SH-SY5Y (cell line): Measurements from ENCODE around the gene LRBA.

ENCODE experiments used
- GATA2 ChIP-seq: IDR thresholded peaks from 2 replicates; pipeline ENCODE4 v1.6.1; 2011; ENCODE audit warnings: mild to moderate bottlenecking, low read depth, low read length
- GATA3 ChIP-seq: IDR thresholded peaks from 2 replicates; pipeline ENCODE4 v1.6.1; 2011; ENCODE audit warnings: low read depth, mild to moderate bottlenecking, low read length, moderate library complexity

DNA sequence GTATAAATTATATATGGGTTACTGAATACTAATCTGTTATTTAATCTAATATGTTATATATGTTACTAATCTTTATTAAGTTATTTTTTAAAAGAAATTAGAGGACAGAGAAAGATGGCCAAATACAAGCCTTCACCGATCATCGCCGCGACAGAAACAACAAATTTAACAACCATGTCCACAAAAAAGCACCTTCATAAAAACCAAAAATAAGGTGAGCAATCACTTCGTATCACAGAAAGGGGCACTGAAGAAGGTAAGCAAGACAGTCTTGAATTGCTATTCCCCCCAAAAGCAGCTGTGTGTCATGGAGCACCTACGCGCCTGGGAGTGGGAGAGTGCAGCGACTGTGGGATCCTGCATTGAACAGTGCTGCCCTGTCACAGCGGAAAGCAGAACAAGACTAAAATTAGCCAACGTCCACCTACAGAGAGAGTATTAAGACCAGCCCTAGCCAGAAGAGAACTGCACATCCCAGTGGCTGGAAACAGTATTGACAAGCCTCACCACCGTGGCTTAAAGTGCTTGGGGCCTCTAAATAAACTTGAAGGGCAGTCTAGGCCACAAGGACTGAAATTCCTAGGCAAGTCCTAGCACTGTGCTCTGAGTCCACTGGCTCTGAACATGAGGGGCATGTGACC lies 38.5 kb downstream of the LRBA start:
- TF ChIP-seq GATA2 = no peak
- no peak for TF ChIP-seq GATA3
